CD4-positive, alpha-beta T cell treated with Interleukin-4 for 4 hours (primary cell): Measurements from ENCODE around the gene LCP1.

Source experiments
- DNase-seq: peaks from one replicate; pipeline ENCODE4 v3.0.0-alpha.2; 2020

Gene LCP1

DNA sequence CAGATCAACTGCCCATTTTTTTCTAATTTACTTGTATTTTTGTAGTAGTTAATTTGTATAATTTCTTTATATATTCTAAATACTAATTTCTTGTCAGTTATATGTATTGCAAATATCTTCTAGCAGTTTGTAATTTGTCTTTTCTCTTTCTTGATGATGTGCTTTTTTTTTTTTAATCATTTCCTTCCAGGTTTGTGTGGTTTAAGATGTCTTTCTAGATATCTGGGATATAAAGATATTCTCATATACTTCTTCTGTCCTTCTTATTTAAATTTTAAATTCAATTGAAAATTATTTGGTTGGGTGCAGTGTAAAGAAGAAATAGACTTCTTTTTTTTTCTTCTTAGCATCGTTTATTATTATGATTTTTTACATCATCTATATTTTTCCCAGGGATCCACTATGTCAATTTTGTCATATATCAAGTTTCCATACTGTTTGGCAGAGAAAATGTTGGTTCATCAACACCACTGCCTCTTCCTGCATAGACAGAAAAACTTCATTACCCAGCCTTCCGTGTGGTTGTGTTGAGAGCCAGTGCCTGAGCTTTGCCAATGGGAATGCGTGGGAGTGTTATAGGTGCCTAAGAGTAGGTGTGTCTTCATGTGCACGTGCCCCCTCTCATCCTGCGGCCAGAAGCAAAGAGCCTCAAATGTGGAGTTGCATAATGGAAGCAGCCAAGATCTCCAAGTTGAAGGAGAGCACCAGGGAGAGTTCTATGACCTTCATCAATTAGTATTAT lies 93.0 kb downstream of the LCP1 start:
- no peak for DNase-seq

DNA sequence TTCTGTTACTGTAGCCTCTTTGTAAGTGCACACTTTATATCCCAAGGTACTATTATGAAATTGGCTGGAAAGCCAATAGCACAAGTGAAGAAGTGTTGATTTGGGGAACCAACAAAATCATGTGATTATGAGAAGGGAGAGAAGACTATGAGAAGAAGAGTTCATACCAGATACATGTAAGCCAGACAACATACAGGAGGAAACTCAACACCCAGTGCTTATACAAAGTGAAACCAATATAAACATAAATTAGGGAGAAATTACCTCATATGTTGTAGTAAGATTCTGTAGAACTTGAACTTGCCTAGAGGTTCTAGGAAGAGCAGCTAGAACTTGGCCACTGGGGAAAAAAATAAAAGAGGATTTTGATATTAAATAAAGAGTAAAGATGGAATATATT lies 94.5 kb downstream of the LCP1 start:
- no peak for DNase-seq

GRCh38 chr13:46086985-46087384 lies 95.0 kb downstream of the LCP1 start:
- no peak for DNase-seq

- DNase-seq = no peak
Measured at GRCh38 chr13:46086421-46086922, 95.5 kb downstream of the LCP1 start.

- DNase-seq = no peak
Measured at GRCh38 chr13:46085737-46086136, 96.2 kb downstream of the LCP1 start.

DNA sequence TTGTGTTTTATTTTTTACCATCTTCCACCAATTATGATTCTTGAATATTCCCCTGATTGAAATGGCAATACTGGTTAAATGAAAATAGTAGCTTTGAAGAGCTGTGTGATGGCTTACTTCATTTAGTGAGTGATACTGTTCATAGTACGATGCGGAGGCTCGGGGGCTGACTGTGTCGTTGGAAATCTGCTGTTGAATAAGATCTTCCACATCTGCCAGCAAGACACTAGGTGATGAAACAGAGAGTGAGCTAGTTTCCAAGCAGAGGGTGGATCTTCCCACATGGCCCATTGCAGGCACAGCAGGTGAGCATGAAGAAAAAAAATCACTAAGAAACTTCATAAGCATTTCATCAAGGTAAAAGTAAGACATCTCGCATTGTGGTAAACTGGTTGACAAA lies 99.7 kb downstream of the LCP1 start:
- no peak for DNase-seq

DNA sequence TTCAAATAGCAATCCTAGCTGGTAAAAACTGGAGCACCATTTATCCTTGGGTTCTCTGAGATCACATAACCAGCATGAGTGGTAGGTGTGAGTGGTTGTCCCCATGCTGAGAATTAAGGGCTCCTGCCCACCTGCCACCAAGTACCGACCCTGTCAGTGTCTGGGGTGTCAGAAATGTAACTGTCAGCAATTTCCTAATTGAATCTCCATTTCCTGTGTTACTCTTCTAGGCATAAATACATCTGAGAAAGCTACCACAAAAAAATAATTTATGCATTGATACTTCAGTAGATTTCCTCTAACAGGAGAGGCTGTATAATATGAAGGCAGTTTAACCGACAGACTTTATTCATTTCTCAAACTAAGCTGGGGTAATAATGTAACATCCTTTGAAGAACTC lies 102.2 kb downstream of the LCP1 start:
- no peak for DNase-seq

- DNase-seq = no peak
Measured at GRCh38 chr13:46077265-46077664, 104.7 kb downstream of the LCP1 start.

- DNase-seq = no peak
Measured at GRCh38 chr13:46076827-46077226, 105.2 kb downstream of the LCP1 start.
